MM.1S (cell line): ENCODE measurements around the gene UBAC2.

Experiments used
- DNase-seq: peaks from one replicate; pipeline ENCODE4 v3.0.0-alpha.2; 2015
- H2AFZ ChIP-seq: fragments of 300-600 bp; sonication (generic); 2 replicates; pipeline ENCODE4 v1.6.0; 2016; ENCODE audit warnings: antibody characterized with exemption, low read length
- H3F3A ChIP-seq: fragments of 300-600 bp; sonication (generic); 2 replicates; pipeline ENCODE4 v1.6.1; 2016; ENCODE audit warnings: mild to moderate bottlenecking, antibody characterized with exemption, low read length, moderate library complexity, mixed read lengths; ENCODE audit not compliant: insufficient read depth
- H3K27ac ChIP-seq: fragments of 300-600 bp; sonication (generic); 2 replicates; pipeline ENCODE4 v1.5.1; 2016; ENCODE audit warnings: mild to moderate bottlenecking, low read length
- H3K27me3 ChIP-seq: fragments of 300-600 bp; sonication (generic); replicated peaks from 2 replicates; pipeline ENCODE4 v1.6.0; 2016; ENCODE audit warnings: low read length; ENCODE audit not compliant: insufficient read depth
- H3K36me3 ChIP-seq: fragments of 300-600 bp; sonication (generic); replicated peaks from 2 replicates; pipeline ENCODE4 v1.6.1; 2016; ENCODE audit warnings: mild to moderate bottlenecking, low read length, mixed read lengths; ENCODE audit not compliant: insufficient read depth
- H3K4me1 ChIP-seq: fragments of 300-600 bp; sonication (generic); 2 replicates; pipeline ENCODE4 v1.6.1; 2016; ENCODE audit warnings: low read length, mixed read lengths
- H3K4me2 ChIP-seq: fragments of 300-600 bp; sonication (generic); 2 replicates; pipeline ENCODE4 v1.6.0; 2016; ENCODE audit warnings: low read depth, low read length
- H3K4me3 ChIP-seq: fragments of 300-600 bp; sonication (generic); 2 replicates; pipeline ENCODE4 v1.5.1; 2016; ENCODE audit warnings: low read length, mixed read lengths
- H3K79me2 ChIP-seq: fragments of 300-600 bp; sonication (generic); 2 replicates; pipeline ENCODE4 v1.6.1; 2016; ENCODE audit warnings: mixed run types, low read length, mixed read lengths
- H3K9ac ChIP-seq: fragments of 300-600 bp; sonication (generic); 2 replicates; pipeline ENCODE4 v1.6.1; 2016; ENCODE audit warnings: low read length, mixed read lengths
- H3K9me2 ChIP-seq: fragments of 300-600 bp; sonication (generic); replicated peaks from 2 replicates; pipeline ENCODE4 v1.6.1; 2016; ENCODE audit warnings: mild to moderate bottlenecking, low read length, mixed read lengths; ENCODE audit not compliant: insufficient read depth
- H3K9me3 ChIP-seq: fragments of 300-600 bp; sonication (generic); replicated peaks from 2 replicates; pipeline ENCODE4 v1.6.1; 2016; ENCODE audit warnings: mild to moderate bottlenecking, low read length, mixed read lengths; ENCODE audit not compliant: insufficient read depth
- H4K20me1 ChIP-seq: fragments of 300-600 bp; sonication (generic); 2 replicates; pipeline ENCODE4 v1.6.1; 2016; ENCODE audit warnings: mild to moderate bottlenecking, low read length, moderate library complexity, mixed read lengths; ENCODE audit not compliant: insufficient read depth
- EZH2 ChIP-seq: fragments of 300-600 bp; sonication (generic); optimal IDR thresholded peaks from 2 replicates; pipeline ENCODE3; 2017; ENCODE audit warnings: low read depth, mild to moderate bottlenecking, antibody characterized with exemption, low read length, mixed read lengths
- EZH2phosphoT487 ChIP-seq: fragments of 300-600 bp; sonication (generic); IDR thresholded peaks from 2 replicates; pipeline ENCODE4 v1.6.1; 2018; ENCODE audit warnings: antibody characterized with exemption, low read length
- TF ChIP-seq, protein P1 (sequence below): fragments of 300-600 bp; sonication (generic); IDR thresholded peaks from 2 replicates; pipeline ENCODE4 v1.5.1; 2016; ENCODE audit warnings: antibody characterized with exemption, low read length, mixed read lengths

Gene UBAC2

GRCh38 chr13:99342723-99343315 lies 142.2 kb downstream of the UBAC2 start:
- H3K27me3 ChIP-seq = no peaks in the 10 kb centered on the region
- no peak overlapping the region for H3K4me2 ChIP-seq
- no peaks in the 10 kb centered on the region for H3F3A ChIP-seq
- no peak overlapping the region for H2AFZ ChIP-seq
- H3K9me3 ChIP-seq = no peaks in the 10 kb centered on the region
- no peak for DNase-seq
- H3K9ac ChIP-seq = no peak overlapping the region
- H3K79me2 ChIP-seq = no peaks in the 10 kb centered on the region
- no peaks in the 10 kb centered on the region for H4K20me1 ChIP-seq
- H3K27ac ChIP-seq = no peak overlapping the region
- TF ChIP-seq EZH2phosphoT487 = no peak
- TF ChIP-seq, protein P1, sequence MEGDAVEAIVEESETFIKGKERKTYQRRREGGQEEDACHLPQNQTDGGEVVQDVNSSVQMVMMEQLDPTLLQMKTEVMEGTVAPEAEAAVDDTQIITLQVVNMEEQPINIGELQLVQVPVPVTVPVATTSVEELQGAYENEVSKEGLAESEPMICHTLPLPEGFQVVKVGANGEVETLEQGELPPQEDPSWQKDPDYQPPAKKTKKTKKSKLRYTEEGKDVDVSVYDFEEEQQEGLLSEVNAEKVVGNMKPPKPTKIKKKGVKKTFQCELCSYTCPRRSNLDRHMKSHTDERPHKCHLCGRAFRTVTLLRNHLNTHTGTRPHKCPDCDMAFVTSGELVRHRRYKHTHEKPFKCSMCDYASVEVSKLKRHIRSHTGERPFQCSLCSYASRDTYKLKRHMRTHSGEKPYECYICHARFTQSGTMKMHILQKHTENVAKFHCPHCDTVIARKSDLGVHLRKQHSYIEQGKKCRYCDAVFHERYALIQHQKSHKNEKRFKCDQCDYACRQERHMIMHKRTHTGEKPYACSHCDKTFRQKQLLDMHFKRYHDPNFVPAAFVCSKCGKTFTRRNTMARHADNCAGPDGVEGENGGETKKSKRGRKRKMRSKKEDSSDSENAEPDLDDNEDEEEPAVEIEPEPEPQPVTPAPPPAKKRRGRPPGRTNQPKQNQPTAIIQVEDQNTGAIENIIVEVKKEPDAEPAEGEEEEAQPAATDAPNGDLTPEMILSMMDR = no peak
- no peak for TF ChIP-seq EZH2
- no peaks in the 10 kb centered on the region for H3K36me3 ChIP-seq
- peaks cover 8% of the 10 kb centered on the region for H3K4me1 ChIP-seq
- no peaks in the 10 kb centered on the region for H3K9me2 ChIP-seq
- no peak overlapping the region for H3K4me3 ChIP-seq

DNA sequence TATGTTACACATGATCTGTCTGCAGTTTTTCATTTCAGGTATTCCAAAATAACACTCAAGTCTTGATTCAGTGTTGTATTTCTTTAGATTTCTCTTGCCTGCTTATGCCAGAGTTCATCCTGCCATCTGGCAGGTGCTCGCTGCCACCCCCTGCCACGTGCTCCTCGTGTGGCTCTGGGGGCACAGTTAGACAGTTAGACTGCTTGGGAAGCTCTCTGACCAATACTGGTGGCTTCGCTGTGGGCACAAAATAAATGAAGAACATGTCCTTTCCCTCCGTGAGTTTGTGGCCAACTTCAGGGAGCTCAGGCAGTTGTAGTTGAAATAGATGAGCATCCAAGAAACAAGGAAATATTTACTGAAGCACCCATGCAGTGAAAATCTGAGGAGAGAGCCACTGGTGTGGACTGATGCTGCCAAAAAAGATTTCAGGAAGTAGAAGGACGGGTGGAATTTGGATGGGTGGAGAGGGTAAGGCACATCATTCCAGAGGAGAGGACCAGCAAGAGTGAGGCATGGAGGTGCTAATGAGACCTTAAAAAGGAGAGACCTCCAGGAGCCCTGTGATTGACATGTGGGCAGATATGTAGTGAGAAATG lies 144.1 kb downstream of the UBAC2 start:
- H3K4me2 ChIP-seq = no peak overlapping the region
- H3K27me3 ChIP-seq = no peaks in the 10 kb centered on the region
- no peaks in the 10 kb centered on the region for H3F3A ChIP-seq
- H3K9ac ChIP-seq = no peak overlapping the region
- H2AFZ ChIP-seq = no peak overlapping the region
- no peaks in the 10 kb centered on the region for H3K9me3 ChIP-seq
- no peaks in the 10 kb centered on the region for H3K9me2 ChIP-seq
- no peak for DNase-seq
- no peaks in the 10 kb centered on the region for H3K36me3 ChIP-seq
- no peaks in the 10 kb centered on the region for H3K79me2 ChIP-seq
- no peaks in the 10 kb centered on the region for H4K20me1 ChIP-seq
- H3K4me1 ChIP-seq = no peaks in the 10 kb centered on the region
- H3K27ac ChIP-seq = no peak overlapping the region
- H3K4me3 ChIP-seq = no peak overlapping the region
- TF ChIP-seq EZH2 (no peak), EZH2phosphoT487 (no peak)
- TF ChIP-seq, protein P1 = no peak

DNA sequence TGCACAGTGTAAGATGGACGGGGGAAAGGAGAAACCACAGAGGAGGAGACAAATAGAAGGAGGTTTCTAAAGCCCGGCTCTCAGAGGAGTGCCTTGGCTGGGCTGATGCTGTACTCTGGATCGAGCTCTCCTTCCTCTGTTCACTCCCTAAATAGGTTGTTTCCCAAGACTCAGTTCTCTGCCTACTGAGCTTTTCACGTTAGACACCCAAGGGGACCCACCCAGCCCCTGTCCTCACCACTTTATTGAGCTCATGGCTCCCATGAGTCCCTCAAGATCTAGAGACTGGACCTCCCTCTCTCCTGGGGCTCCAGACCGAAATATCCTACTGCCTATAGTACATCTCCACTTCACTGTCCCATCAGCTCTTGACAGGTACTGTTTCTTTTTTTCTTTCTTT lies 144.7 kb downstream of the UBAC2 start:
- Histone ChIP-seq H3K4me3 (no peak overlapping the region), H4K20me1 (no peaks in the 10 kb centered on the region), H3K79me2 (no peaks in the 10 kb centered on the region), H3K9ac (no peak overlapping the region), H3K9me3 (no peaks in the 10 kb centered on the region), H3K4me2 (no peak overlapping the region), H3F3A (no peaks in the 10 kb centered on the region), H3K27me3 (no peaks in the 10 kb centered on the region), H3K9me2 (no peaks in the 10 kb centered on the region), H3K36me3 (no peaks in the 10 kb centered on the region), H3K4me1 (no peaks in the 10 kb centered on the region), H3K27ac (no peak overlapping the region), H2AFZ (no peak overlapping the region)
- no peak for DNase-seq
- TF ChIP-seq, protein P1 = no peak
- TF ChIP-seq EZH2 = no peak
- no peak for TF ChIP-seq EZH2phosphoT487
